ENCODE data around the gene QRICH2.
"Not testable (repeated sequence)": the region's sequence is repeated elsewhere in the genome, so short reads cannot be mapped to it uniquely, and the experiment has no call there.

Gene QRICH2

GRCh38 chr17:76266244-76266938, 41.7 kb downstream of the QRICH2 start:
- peak; percentile 41 for DNase-seq (ENCODE audit: low spot score)

GRCh38 chr17:76265624-76266243, 42.3 kb downstream of the QRICH2 start:
- peak; percentile 74 for DNase-seq (ENCODE audit: low spot score)

- DNase-seq (ENCODE audit: low spot score), result peak; percentile 100
Observed at GRCh38 chr17:76264755-76265623, 43.1 kb downstream of the QRICH2 start, which contains the start of gene UBALD2. UBALD2 (plus strand) TSS chr17:76265348; CDS start chr17:76265506, 158 bp downstream.

- DNase-seq (ENCODE audit: low spot score), result no peak
Observed at GRCh38 chr17:76264425-76264754, 43.7 kb downstream of the QRICH2 start.

- DNase-seq (ENCODE audit: low spot score), result no peak
Observed at GRCh38 chr17:76263896-76264295, 44.2 kb downstream of the QRICH2 start.

- no peak for DNase-seq (ENCODE audit: low spot score)
Observed at GRCh38 chr17:76262732-76263344, 45.2 kb downstream of the QRICH2 start.

DNA sequence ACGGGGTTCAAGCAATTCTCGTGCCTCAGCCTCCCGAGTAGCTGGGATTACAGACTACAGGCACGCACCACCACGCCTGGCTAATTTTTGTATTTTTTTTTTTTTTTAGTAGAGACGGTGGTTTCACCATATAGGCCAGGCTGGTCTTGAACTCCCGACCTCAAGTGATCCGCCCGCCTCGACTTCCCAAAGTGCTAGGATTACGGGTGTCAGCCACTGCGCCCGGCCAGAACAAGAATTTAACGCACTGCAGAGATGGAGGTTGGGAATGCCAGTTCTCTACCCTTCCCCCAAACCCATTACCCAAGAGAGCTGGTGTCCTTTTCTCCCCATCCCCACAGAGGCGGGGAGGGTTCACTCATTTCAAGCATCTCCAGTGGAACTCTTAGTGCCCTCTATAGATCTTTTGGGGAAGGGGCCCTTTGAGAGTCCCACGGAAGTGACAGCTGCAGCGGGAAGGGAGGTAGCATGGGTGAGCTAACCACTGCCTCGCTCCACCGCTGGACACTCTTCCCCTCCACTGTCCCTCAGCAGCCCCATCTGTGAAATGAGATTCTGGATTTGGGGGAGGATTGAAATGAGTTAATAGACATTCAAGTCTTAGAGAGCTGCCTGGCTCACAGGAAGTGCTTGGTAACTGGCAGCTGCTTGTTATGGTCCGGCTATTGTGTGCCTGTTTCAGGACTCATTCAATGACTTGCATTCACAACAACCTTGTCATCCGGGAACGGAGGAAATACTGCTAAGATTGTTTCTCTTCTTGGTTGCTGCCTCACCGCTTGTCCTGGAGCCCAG, 46.5 kb downstream of the QRICH2 start:
- DNase-seq (ENCODE audit: low spot score), result no peak

DNA sequence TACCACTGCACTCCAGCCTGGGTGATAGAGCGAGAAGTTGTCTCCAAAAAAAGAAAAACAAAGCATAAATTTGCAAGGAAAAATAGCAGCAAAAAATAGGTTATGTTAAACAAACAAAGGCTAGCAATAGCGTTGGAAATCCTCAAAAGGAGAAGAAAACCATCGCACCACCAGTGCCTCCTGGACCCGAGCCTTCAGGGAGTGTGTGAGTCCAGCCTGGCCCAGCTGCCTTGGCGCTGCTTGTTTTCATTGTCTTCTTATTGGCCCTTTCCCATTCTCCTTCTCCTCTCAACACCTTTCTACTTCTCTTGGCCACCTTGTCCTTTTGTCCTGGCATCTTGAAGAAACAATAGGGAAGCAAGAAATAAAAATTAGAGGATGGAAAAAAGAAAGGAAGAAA, 47.4 kb downstream of the QRICH2 start:
- no peak for DNase-seq (ENCODE audit: low spot score)

- DNase-seq (ENCODE audit: low spot score), result no peak
Observed at GRCh38 chr17:76260220-76260619, 47.9 kb downstream of the QRICH2 start.

DNA sequence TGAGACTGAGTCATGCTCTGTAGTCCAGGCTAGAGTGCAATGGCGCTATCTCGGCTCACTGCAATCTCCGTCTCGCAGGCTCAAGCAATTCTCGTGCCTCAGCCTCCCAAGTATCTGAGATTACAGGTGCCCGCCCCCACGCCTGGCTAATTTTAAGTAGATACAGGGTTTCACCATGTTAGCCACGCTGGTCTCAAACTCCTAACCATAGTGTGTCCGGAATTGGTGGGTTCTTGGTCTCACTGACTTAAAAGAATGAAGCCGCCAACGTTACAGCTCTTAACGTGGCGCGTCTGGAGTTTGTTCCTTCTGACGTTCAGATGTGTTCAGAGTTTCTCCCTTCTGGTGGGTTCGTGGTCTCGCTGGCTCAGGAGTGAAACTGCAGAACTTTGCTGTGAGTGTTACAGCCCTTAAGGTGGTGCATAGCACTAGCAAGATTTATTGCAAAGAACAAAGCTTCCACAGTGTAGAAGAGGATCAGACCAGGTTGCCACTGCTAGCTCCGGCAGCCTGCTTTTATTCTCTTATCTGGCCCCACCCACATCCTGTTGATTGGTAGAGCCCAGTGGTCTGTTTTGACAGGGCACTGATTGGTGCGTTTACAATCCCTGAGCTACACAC, 51.5 kb downstream of the QRICH2 start:
- DNase-seq (ENCODE audit: low spot score), result not testable (repeated sequence)

GRCh38 chr17:76255801-76256429, 52.2 kb downstream of the QRICH2 start:
- no peak for DNase-seq (ENCODE audit: low spot score)

DNA sequence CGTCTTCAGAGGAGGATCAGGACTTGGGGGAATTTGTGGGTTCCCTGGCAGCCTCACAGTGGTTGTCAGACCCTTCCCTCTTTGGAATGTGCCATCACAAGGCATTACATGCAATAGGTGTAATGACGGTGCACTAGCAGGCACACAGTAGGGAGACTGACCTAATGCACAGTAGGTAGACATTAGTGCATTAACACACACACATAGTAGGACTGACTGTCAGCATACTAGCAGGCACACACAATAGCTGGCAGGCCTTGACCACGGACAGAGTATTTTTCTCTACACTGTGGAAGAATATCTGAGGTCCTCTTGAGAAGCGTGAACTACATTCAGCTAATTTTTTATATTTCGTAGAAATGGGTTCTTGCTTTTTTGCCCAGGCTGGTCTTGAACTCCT, 53.8 kb downstream of the QRICH2 start:
- DNase-seq (ENCODE audit: low spot score), result no peak

DNA sequence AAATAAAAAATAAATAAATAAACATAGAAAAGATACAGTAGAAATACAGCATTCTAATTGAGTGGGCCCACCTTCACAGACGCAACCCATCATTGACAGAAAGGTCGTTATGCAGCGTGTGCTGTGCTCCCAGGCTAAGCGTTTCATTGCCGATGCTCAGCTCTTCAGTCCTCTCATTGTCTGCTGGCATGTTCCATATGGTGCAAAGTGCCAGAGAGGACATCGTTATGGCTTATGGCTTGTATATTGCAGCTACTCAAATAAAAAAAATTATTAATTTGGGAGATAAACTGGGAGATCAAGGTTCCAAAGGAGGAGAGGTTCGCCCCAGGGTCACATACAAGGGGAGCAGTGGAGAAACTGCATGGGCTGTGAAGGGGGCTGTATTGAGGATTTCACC, 54.2 kb downstream of the QRICH2 start:
- DNase-seq (ENCODE audit: low spot score), result no peak

GRCh38 chr17:76252967-76253766, 54.9 kb downstream of the QRICH2 start:
- DNase-seq (ENCODE audit: low spot score), result not testable (repeated sequence)

DNA sequence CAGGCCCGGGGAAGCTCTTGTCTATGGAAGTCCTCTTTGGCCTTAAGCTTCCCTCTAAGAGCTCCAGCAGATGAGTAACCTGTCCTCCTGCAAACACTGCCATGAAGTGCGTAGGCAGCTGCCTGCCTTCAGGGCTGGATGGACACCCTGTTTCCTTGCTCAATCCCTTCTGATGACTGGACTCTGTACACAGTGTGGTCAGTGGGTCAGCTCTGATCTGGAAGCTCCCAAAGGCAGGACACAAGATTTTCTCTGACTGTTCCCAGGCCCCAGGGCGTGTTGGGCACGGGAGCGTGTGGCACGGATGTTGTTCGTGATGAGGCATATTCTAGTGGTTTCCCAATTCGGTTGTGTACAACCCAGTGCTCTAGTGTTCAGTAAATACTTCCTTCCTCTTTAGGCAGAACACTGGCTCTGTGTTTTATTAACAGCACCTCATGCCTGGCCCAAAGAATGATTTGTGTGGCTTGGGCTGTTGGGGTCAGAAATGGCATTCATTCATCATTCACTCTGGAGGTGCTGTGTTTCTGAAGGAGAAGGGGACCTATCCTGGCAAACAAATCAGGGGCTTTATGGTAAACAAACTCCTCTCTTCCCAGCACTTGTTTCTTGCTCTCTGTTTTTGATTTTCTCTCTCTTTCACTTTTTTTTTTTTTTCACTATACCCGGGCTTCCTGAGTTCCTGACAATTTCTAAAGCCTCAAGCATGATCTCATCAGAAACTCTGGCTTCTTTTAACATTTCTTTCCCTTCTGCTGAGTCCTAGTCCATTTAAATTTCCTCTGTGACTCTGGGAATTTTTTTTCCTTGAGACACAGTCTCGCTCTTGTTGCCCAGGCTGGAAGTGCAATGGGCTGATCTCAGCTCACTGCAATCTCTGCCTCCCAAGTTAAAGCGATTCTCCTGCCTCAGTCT, 55.8 kb downstream of the QRICH2 start:
- peak; percentile 77 for DNase-seq (ENCODE audit: low spot score)

- no peak for DNase-seq (ENCODE audit: low spot score)
Observed at GRCh38 chr17:76251478-76252039, 56.5 kb downstream of the QRICH2 start.

- DNase-seq (ENCODE audit: low spot score), result no peak
Observed at GRCh38 chr17:76250141-76250540, 57.9 kb downstream of the QRICH2 start.

DNA sequence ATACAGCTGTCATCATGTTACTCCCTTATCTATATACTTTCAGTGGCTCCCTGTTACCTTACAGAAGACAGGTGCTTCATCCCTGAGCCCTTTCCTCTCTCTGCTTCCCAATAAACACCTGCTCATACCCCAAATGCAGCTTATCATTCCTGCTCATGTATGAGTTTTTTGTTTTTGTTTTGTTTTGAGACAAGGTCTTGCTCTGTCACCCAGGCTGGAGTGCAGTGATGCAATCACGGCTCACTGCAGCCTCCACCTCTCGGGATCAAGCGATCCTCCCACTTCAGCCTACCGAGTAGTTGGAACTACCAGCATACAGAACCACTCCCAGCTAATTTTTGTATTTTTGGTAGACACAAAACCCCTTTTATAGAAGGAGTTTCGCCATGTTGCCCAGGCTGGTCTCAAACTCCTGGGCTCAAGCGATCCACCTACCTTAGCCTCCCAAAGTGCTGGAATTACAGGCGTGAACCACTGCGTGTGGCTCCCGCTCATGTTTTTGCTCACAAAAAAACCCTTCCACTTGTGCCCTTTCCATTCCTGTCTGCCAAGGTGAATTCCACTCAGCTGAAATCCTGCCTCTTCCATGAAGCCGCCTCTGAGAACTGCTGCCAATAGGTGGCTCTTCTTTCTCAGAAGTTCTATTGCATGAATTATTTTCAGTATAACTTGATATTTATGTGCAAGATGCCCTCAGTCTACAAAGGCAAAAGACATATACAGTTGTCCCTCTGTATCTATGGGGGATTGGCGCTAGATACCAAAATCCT, 59.9 kb downstream of the QRICH2 start:
- DNase-seq (ENCODE audit: low spot score), result no peak
